ENCODE results near the gene INPP5A. TPM values are rescaled to one million over a fixed set of nuclear protein-coding genes. Genes with fewer than 3 reads are reported as not detected.

INPP5A gene
- total RNA-seq, 1 experiment from 2014 or later = 44.5 TPM

- intact Hi-C loops (cut with micrococcal nuclease; ENCODE audit: unreplicated experiment) = loop anchor here (1.0 to 5.0 kb wide), 3 partner anchors 16 to 254 kb away; no protein-coding TSS in a partner anchor
Measured at GRCh38 chr10:132591166-132591971, 53.8 kb downstream of the INPP5A start.

GRCh38 chr10:132592790-132593383 is 55.3 kb downstream of the INPP5A start:
- H3K36me3 ChIP-seq (ENCODE audit: control insufficient read depth, insufficient read depth, low read length) = no peaks in the 10 kb centered on the region
- Mint-ChIP-seq H3K9me3 (ENCODE audit: unreplicated experiment) (no peaks in the 10 kb centered on the region), H3K27me3 (ENCODE audit: insufficient read depth, unreplicated experiment) (no peaks in the 10 kb centered on the region), H3K27ac (ENCODE audit: unreplicated experiment) (peak overlapping the region; percentile 58), H3K4me1 (ENCODE audit: low read depth, unreplicated experiment) (peaks cover 45% of the 10 kb centered on the region), H3K4me3 (ENCODE audit: unreplicated experiment) (peak overlapping the region; percentile 41), H3K36me3 (ENCODE audit: insufficient read depth, unreplicated experiment) (no peaks in the 10 kb centered on the region)
- POLR2A ChIA-PET = no interaction called here
- intact Hi-C loops (cut with micrococcal nuclease; ENCODE audit: unreplicated experiment) = loop anchor here (1.0 to 5.0 kb wide), 3 partner anchors 56 to 256 kb away; partner anchors contain the start of gene INPP5A
- peak; percentile 51 to 80 for DNase-seq
- H3K27me3 ChIP-seq (replicated peaks; ENCODE audit: control insufficient read depth, insufficient read depth, low read length) = no peaks in the 10 kb centered on the region
- peaks cover 46% of the 10 kb centered on the region for H3K4me1 ChIP-seq
- no peaks in the 10 kb centered on the region for H3K9me3 ChIP-seq
- peak in 1 of 2 experiments; percentile 3 for TF ChIP-seq CTCF (IDR thresholded peaks at IDR 0.05; ENCODE audit: insufficient read depth in 1 of 2, low read depth in 1 of 2, low read length in 1 of 2, severe bottlenecking in 1 of 2, unreplicated experiment in 1 of 2)
- CTCF ChIA-PET = no interaction called here
- no TSS peak for BruUV-seq (replicated peaks)
- no peak overlapping the region for H3K4me3 ChIP-seq (ENCODE audit: low read depth, low read length)

More at GRCh38 chr10:132591166-132591971, 53.8 kb downstream of the INPP5A start:
- TF ChIP-seq CTCF (IDR thresholded peaks at IDR 0.05; ENCODE audit: insufficient read depth in 1 of 2, low read depth in 1 of 2, low read length in 1 of 2, severe bottlenecking in 1 of 2, unreplicated experiment in 1 of 2) = peak in 1 of 2 experiments; percentile 20
- H3K4me1 ChIP-seq = peaks cover 46% of the 10 kb centered on the region
- BruUV-seq (replicated peaks) = TSS peak; percentile 41
- peak; percentile 65 to 75 for DNase-seq
- Mint-ChIP-seq H3K9me3 (ENCODE audit: unreplicated experiment) (no peaks in the 10 kb centered on the region), H3K27me3 (ENCODE audit: insufficient read depth, unreplicated experiment) (no peaks in the 10 kb centered on the region), H3K27ac (ENCODE audit: unreplicated experiment) (peak overlapping the region; percentile 58), H3K36me3 (ENCODE audit: insufficient read depth, unreplicated experiment) (peaks cover 8% of the 10 kb centered on the region), H3K4me3 (ENCODE audit: unreplicated experiment) (peak overlapping the region; percentile 55), H3K4me1 (ENCODE audit: low read depth, unreplicated experiment) (peaks cover 45% of the 10 kb centered on the region)
- ChIA-PET CTCF (interaction anchor here (0.9 kb wide), 1 partner anchor 72 kb away, joined by 3 read pairs; no protein-coding TSS in a partner anchor), POLR2A (no interaction called here)
- peak overlapping the region; percentile 5; the same call in 1 of the 2 replicates for H3K4me3 ChIP-seq (ENCODE audit: low read depth, low read length)
- no peaks in the 10 kb centered on the region for H3K36me3 ChIP-seq (ENCODE audit: control insufficient read depth, insufficient read depth, low read length)
- H3K27me3 ChIP-seq (replicated peaks; ENCODE audit: control insufficient read depth, insufficient read depth, low read length) = no peaks in the 10 kb centered on the region
- H3K9me3 ChIP-seq = no peaks in the 10 kb centered on the region

- peaks cover 1% of the 10 kb centered on the region for H3K36me3 Mint-ChIP-seq (ENCODE audit: insufficient read depth, unreplicated experiment)
- Histone ChIP-seq H3K27me3 (replicated peaks; ENCODE audit: control insufficient read depth, insufficient read depth, low read length) (no peaks in the 10 kb centered on the region), H3K36me3 (ENCODE audit: control insufficient read depth, insufficient read depth, low read length) (no peaks in the 10 kb centered on the region), H3K4me3 (ENCODE audit: low read depth, low read length) (no peak overlapping the region), H3K9me3 (no peaks in the 10 kb centered on the region), H3K4me1 (peaks cover 46% of the 10 kb centered on the region)
- TF ChIP-seq CTCF (IDR thresholded peaks at IDR 0.05; ENCODE audit: insufficient read depth in 1 of 2, low read depth in 1 of 2, low read length in 1 of 2, severe bottlenecking in 1 of 2, unreplicated experiment in 1 of 2) = no peak
- ChIA-PET POLR2A (no interaction called here), CTCF (no interaction called here)
- intact Hi-C loops (cut with micrococcal nuclease; ENCODE audit: unreplicated experiment) = loop anchor here (1.0 to 5.0 kb wide), 3 partner anchors 56 to 256 kb away; partner anchors contain the start of gene INPP5A
- DNase-seq = no peak
- peaks cover 4% of the 10 kb centered on the region for H3K9me3 Mint-ChIP-seq (ENCODE audit: unreplicated experiment)
- peak overlapping the region; percentile 41 for H3K4me3 Mint-ChIP-seq (ENCODE audit: unreplicated experiment)
- no peaks in the 10 kb centered on the region for H3K27me3 Mint-ChIP-seq (ENCODE audit: insufficient read depth, unreplicated experiment)
- peaks cover 47% of the 10 kb centered on the region for H3K4me1 Mint-ChIP-seq (ENCODE audit: low read depth, unreplicated experiment)
- no TSS peak for BruUV-seq (replicated peaks)
- H3K27ac Mint-ChIP-seq (ENCODE audit: unreplicated experiment) = peak overlapping the region; percentile 58
Measured at GRCh38 chr10:132593389-132593788, 55.8 kb downstream of the INPP5A start.
